ENCODE data around the gene TBC1D17. TPM values are rescaled to one million over a fixed set of nuclear protein-coding genes. Genes with fewer than 3 reads are reported as not detected.

TBC1D17 gene
- total and polyA plus RNA-seq, 10 of the 15 experiments (the other 5 are each of a cell fraction or from before 2014, with no cell fraction given) = 0.42 to 20.4 (median 11.2) TPM

DNA sequence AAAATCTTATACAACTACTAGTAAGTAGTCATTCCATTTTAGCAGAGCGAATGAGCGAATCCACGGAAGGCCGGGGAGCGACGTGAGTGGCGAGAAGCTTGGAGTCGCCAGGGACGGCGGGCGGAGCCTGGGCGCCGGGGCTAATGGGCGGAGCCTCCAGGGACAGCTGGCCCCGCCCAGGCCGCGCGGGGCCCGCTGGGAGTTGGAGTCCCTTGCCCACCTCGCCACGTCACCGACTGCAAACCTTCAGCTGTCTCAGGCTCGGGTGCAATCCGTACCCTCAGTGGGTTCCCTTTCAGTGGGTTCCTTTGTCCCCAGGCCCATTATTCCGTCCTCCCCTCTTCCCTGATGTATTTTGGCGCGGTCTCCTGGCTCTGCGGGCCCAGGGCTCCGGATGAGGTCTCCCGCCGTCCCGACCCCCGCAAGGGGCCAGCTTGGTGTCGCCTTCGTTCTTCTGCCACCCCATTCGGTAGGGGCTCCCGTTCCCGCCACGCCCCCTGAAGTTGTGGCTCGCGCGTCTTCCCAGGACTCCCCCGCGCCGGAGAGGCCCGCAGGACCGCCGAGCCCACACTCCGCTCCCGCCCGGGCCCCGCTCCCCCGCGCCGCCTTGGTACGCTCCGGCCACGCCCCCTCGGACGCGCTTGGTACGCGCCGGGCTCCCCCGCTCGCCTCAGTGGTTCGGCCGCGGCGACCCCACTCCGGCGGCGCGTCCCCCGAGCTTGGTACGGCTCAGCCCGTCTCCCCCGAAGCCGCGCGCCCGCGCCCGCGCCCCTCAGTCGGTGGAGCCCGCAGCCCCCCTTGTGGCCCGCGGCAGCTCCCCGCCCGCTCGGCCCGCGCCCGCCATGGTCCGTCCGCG, 26.8 kb upstream of the TBC1D17 start, which contains the start of gene PTOV1 (continued):
- TF ChIP-seq, protein P1, sequence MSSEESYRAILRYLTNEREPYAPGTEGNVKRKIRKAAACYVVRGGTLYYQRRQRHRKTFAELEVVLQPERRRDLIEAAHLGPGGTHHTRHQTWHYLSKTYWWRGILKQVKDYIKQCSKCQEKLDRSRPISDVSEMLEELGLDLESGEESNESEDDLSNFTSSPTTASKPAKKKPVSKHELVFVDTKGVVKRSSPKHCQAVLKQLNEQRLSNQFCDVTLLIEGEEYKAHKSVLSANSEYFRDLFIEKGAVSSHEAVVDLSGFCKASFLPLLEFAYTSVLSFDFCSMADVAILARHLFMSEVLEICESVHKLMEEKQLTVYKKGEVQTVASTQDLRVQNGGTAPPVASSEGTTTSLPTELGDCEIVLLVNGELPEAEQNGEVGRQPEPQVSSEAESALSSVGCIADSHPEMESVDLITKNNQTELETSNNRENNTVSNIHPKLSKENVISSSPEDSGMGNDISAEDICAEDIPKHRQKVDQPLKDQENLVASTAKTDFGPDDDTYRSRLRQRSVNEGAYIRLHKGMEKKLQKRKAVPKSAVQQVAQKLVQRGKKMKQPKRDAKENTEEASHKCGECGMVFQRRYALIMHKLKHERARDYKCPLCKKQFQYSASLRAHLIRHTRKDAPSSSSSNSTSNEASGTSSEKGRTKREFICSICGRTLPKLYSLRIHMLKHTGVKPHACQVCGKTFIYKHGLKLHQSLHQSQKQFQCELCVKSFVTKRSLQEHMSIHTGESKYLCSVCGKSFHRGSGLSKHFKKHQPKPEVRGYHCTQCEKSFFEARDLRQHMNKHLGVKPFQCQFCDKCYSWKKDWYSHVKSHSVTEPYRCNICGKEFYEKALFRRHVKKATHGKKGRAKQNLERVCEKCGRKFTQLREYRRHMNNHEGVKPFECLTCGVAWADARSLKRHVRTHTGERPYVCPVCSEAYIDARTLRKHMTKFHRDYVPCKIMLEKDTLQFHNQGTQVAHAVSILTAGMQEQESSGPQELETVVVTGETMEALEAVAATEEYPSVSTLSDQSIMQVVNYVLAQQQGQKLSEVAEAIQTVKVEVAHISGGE (CRISPR knock-in tag; IDR thresholded peaks at IDR 0.05) = no peak
- peak; percentile 47; the same call in 1 of the 2 replicates for TF ChIP-seq RUNX3 (IDR thresholded peaks at IDR 0.05; ENCODE audit: low read length)
- TF ChIP-seq HCFC1 (IDR thresholded peaks at IDR 0.05; ENCODE audit: low read length) = peak; percentile 85
- TF ChIP-seq GATAD2B (conservative IDR thresholded peaks at IDR 0.05; ENCODE audit: low read depth) = peak; percentile 82; the same call in 1 of the 2 replicates
- TF ChIP-seq IKZF1 (conservative IDR thresholded peaks at IDR 0.05) = peak; percentile 92
- peak; percentile 43 for TF ChIP-seq YY1 (IDR thresholded peaks at IDR 0.05; ENCODE audit: low read depth, low read length)
- TF ChIP-seq, protein P2, sequence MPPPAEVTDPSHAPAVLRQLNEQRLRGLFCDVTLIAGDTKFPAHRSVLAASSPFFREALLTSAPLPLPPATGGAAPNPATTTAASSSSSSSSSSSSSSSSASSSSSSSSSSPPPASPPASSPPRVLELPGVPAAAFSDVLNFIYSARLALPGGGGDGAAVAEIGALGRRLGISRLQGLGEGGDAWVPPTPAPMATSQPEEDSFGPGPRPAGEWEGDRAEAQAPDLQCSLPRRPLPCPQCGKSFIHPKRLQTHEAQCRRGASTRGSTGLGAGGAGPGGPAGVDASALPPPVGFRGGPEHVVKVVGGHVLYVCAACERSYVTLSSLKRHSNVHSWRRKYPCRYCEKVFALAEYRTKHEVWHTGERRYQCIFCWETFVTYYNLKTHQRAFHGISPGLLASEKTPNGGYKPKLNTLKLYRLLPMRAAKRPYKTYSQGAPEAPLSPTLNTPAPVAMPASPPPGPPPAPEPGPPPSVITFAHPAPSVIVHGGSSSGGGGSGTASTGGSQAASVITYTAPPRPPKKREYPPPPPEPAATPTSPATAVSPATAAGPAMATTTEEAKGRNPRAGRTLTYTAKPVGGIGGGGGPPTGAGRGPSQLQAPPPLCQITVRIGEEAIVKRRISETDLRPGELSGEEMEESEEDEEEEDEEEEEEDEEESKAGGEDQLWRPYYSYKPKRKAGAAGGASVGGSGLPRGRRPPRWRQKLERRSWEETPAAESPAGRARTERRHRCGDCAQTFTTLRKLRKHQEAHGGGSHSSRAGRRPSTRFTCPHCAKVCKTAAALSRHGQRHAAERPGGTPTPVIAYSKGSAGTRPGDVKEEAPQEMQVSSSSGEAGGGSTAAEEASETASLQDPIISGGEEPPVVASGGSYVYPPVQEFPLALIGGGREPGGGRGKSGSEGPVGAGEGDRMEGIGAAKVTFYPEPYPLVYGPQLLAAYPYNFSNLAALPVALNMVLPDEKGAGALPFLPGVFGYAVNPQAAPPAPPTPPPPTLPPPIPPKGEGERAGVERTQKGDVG (CRISPR knock-in tag; IDR thresholded peaks at IDR 0.05) = no peak
- TF ChIP-seq TCF12 (IDR thresholded peaks at IDR 0.05; ENCODE audit: low read depth, low read length) = peak; percentile 62; the same call in 1 of the 2 replicates
- TF ChIP-seq, protein P3, sequence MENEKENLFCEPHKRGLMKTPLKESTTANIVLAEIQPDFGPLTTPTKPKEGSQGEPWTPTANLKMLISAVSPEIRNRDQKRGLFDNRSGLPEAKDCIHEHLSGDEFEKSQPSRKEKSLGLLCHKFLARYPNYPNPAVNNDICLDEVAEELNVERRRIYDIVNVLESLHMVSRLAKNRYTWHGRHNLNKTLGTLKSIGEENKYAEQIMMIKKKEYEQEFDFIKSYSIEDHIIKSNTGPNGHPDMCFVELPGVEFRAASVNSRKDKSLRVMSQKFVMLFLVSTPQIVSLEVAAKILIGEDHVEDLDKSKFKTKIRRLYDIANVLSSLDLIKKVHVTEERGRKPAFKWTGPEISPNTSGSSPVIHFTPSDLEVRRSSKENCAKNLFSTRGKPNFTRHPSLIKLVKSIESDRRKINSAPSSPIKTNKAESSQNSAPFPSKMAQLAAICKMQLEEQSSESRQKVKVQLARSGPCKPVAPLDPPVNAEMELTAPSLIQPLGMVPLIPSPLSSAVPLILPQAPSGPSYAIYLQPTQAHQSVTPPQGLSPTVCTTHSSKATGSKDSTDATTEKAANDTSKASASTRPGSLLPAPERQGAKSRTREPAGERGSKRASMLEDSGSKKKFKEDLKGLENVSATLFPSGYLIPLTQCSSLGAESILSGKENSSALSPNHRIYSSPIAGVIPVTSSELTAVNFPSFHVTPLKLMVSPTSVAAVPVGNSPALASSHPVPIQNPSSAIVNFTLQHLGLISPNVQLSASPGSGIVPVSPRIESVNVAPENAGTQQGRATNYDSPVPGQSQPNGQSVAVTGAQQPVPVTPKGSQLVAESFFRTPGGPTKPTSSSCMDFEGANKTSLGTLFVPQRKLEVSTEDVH (IDR thresholded peaks at IDR 0.05; ENCODE audit: low read depth, partially characterized antibody) = peak; percentile 66
- TF ChIP-seq RFX5 (IDR thresholded peaks at IDR 0.05; ENCODE audit: low read depth, low read length) = no peak
- TF ChIP-seq HDAC6 (IDR thresholded peaks at IDR 0.05; ENCODE audit: unreplicated experiment) = no peak
- TF ChIP-seq MTA2 (IDR thresholded peaks at IDR 0.05; ENCODE audit: low read depth) = peak; percentile 45; the same call in 1 of the 2 replicates
- TF ChIP-seq CREB1 (IDR thresholded peaks at IDR 0.05; ENCODE audit: low read depth) = peak; percentile 96
